NCI-H345 (cell line): Measurements from ENCODE around the gene CCNI.

Source experiments
- DNase-seq: peaks from one replicate; lab custom pipeline; 2025; lab: John Stamatoyannopoulos, UW

Gene CCNI

GRCh38 chr4:77007358-77008230 lies 68.2 kb downstream of the CCNI start:
- no peak for DNase-seq

GRCh38 chr4:77006753-77007353 lies 68.9 kb downstream of the CCNI start:
- DNase-seq = no peak

GRCh38 chr4:77003400-77003799 lies 72.4 kb downstream of the CCNI start:
- no peak for DNase-seq

GRCh38 chr4:77002321-77003107 lies 73.3 kb downstream of the CCNI start:
- no peak for DNase-seq

GRCh38 chr4:77001907-77002306 lies 73.9 kb downstream of the CCNI start:
- no peak for DNase-seq

- DNase-seq = no peak
Observed at GRCh38 chr4:76998251-76998901, 77.4 kb downstream of the CCNI start.

- DNase-seq = no peak
Observed at GRCh38 chr4:76997532-76997931, 78.3 kb downstream of the CCNI start.
